ENCODE measurements around the gene ZNF668. TPM values are rescaled to one million over a fixed set of nuclear protein-coding genes. Genes with fewer than 3 reads are reported as not detected.
"Not testable (repeated sequence)": the region's sequence is repeated elsewhere in the genome, so short reads cannot be mapped to it uniquely, and the experiment has no call there.

The ZNF668 gene
- polyA plus RNA-seq, 10 donors = 5.8 to 11.0 (median 9.0) TPM

DNA sequence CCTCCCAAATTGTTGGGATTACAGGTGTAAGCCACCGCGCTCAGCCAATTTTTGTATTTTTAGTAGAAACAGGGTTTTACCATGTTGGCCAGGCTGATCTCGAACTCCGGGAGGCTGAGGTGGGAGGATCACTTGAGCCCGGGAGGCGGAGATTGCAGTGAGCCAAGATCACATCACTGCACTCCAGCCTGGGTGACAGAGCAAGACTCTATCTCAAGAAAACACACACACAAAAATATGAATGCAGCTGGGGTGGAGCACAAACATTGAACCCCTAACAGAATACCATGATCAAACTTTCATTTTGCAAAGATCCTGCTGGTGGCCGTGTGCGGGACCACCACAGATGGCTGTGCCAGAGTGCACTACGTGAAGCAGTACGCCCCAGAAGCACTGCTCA lies 56.3 kb downstream of the ZNF668 start:
- DNase-seq = not testable (repeated sequence)

DNA sequence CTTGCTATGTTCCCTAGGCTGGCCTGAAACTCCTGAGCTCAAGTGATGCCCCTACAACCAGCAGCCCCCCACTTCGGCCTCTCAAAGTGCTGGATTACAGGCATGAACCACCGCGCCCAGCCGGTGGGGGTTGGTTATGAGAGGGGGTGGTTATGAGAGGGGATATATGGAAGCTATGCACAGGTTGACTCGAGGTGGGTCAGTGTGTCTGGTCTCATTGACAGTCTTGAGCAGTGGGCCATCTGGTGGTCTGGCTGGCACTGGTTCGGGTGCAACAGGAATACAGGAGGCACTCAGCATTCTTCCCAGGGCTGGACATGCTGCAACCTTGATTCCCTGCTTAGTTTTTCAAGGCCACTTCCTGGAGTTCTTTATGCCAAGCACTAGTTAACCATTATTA lies 58.0 kb downstream of the ZNF668 start:
- DNase-seq = no peak

DNA sequence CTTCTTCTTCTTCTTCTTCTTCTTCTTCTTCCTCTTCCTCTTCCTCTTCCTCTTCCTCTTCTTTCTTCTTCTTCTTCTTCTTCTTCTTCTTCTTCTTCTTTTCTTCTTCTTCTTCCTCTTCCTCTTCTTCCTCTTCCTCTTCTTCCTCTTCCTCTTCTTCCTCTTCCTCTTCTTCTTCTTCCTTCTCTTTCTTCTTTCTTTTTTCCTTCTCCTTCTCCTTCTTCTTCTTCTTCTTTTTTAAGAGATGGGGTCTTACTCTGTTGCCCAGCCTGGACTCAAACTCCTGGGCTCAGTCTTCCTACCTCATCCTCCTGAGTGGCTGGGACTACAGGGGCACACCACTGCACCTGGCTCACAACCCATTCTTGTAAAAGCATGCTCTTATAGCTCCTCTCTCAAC lies 60.7 kb downstream of the ZNF668 start:
- DNase-seq = not testable (repeated sequence)

DNA sequence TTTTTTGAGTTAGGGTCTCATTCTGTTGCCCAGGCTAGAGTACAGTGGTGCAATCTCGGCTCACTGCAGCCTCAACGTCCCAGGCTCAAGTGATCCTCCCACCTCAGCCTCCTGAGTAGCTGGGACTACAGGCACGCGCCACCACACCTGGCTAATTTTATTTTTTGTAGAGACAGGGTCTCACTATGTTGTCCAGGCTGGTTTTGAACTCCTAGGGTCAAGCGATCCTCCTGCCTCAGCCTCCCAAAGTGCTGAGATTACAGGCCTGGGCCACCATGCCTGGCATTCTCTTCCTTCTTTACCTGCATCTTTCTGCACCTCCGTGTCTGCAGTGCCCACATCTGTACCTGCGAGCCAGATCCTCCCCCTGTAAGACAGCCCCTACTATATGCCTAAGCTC lies 62.2 kb downstream of the ZNF668 start:
- not testable (repeated sequence) for DNase-seq

Other genes starting within 250 kb of the ZNF668 start
- 10 to 100 TPM; 24.4 to 41.4 (median 29.9) TPM for gene BCL7C, start 180.2 kb downstream of the ZNF668 start, polyA plus RNA-seq (ENCODE audit: insufficient read length in 10 of 10)
- gene CTF1, start 177.6 kb downstream of the ZNF668 start, polyA plus RNA-seq (ENCODE audit: insufficient read length in 10 of 10) = 10 to 100 TPM in 5 of 10 donors, 1 to 10 TPM in 5; 7.7 to 13.1 (median 10.6) TPM
- gene FBXL19, start 150.7 kb downstream of the ZNF668 start, polyA plus RNA-seq (ENCODE audit: insufficient read length in 10 of 10) = 10 to 100 TPM in 1 of 10 donors, 1 to 10 TPM in 9; 5.6 to 12.1 (median 8.1) TPM
- 10 to 100 TPM in 7 of 10 donors, 1 to 10 TPM in 3; 7.5 to 12.6 (median 10.3) TPM for gene ORAI3, start 125.2 kb downstream of the ZNF668 start, polyA plus RNA-seq (ENCODE audit: insufficient read length in 10 of 10)
- gene SETD1A, start 116.5 kb downstream of the ZNF668 start, polyA plus RNA-seq (ENCODE audit: insufficient read length in 10 of 10) = 10 to 100 TPM in 9 of 10 donors, 1 to 10 TPM in 1; 9.5 to 15.9 (median 11.3) TPM
- 10 to 100 TPM in 3 of 10 donors, 1 to 10 TPM in 7; 7.1 to 13.8 (median 9.8) TPM for gene HSD3B7, start 89.0 kb downstream of the ZNF668 start, polyA plus RNA-seq (ENCODE audit: insufficient read length in 10 of 10)
- 1 to 10 TPM in 8 of 10 donors, under 1 TPM in 2; 0.68 to 3.9 (median 1.5) TPM for gene STX1B, start 63.6 kb downstream of the ZNF668 start, polyA plus RNA-seq (ENCODE audit: insufficient read length in 10 of 10)
- 10 to 100 TPM; 34.0 to 44.6 (median 38.1) TPM for gene STX4, start 40.7 kb downstream of the ZNF668 start, polyA plus RNA-seq (ENCODE audit: insufficient read length in 10 of 10)
- gene ZNF646, start 182 bp upstream of the ZNF668 start, polyA plus RNA-seq (ENCODE audit: insufficient read length in 10 of 10) = 10 to 100 TPM in 1 of 10 donors, 1 to 10 TPM in 9; 6.8 to 10.1 (median 8.4) TPM
- 1 to 10 TPM; 1.7 to 4.6 (median 3.3) TPM for gene PRSS53, start 14.7 kb upstream of the ZNF668 start, polyA plus RNA-seq (ENCODE audit: insufficient read length in 10 of 10)
- 10 to 100 TPM; 51.1 to 68.1 (median 58.2) TPM for gene VKORC1, start 20.6 kb upstream of the ZNF668 start, polyA plus RNA-seq (ENCODE audit: insufficient read length in 10 of 10)
- gene BCKDK, start 34.1 kb upstream of the ZNF668 start, polyA plus RNA-seq (ENCODE audit: insufficient read length in 10 of 10) = 10 to 100 TPM; 19.7 to 29.9 (median 25.3) TPM
- gene KAT8, start 43.4 kb upstream of the ZNF668 start, polyA plus RNA-seq (ENCODE audit: insufficient read length in 10 of 10) = 10 to 100 TPM; 38.8 to 57.3 (median 45.3) TPM
- 1 to 10 TPM in 2 of 10 donors, under 1 TPM in 6, not detected in 2; 0.11 to 4.2 (median 0.25) TPM for gene PRSS8, start 61.5 kb upstream of the ZNF668 start, polyA plus RNA-seq (ENCODE audit: insufficient read length in 10 of 10)
- gene PRSS36, start 75.8 kb upstream of the ZNF668 start, polyA plus RNA-seq (ENCODE audit: insufficient read length in 10 of 10) = 1 to 10 TPM; 1.1 to 2.8 (median 1.8) TPM
- gene FUS, start 105.9 kb upstream of the ZNF668 start, polyA plus RNA-seq (ENCODE audit: insufficient read length in 10 of 10) = 100 to 1,000 TPM; 310 to 492 (median 406) TPM
- gene PYCARD, start 128.5 kb upstream of the ZNF668 start, polyA plus RNA-seq (ENCODE audit: insufficient read length in 10 of 10) = 10 to 100 TPM in 1 of 10 donors, 1 to 10 TPM in 9; 3.3 to 14.0 (median 7.3) TPM
- 10 to 100 TPM; 36.2 to 79.4 (median 64.6) TPM for gene TRIM72, start 139.9 kb upstream of the ZNF668 start, polyA plus RNA-seq (ENCODE audit: insufficient read length in 10 of 10)
- gene PYDC1, start 142.9 kb upstream of the ZNF668 start, polyA plus RNA-seq (ENCODE audit: insufficient read length in 10 of 10) = 1 to 10 TPM in 5 of 10 donors, under 1 TPM in 5; 0.48 to 3.0 (median 0.98) TPM
- gene ITGAM, start 185.7 kb upstream of the ZNF668 start, polyA plus RNA-seq (ENCODE audit: insufficient read length in 10 of 10) = 1 to 10 TPM; 3.0 to 4.9 (median 3.9) TPM